Breast epithelium (tissue), 3 donors: ENCODE results near the gene PIGM.

Experiments
- POLR2A ChIP-seq: fragments of 450-650 bp; IDR thresholded peaks from one replicate; pipeline ENCODE4 v1.6.1; 2016; ENCODE audit warnings: antibody characterized with exemption, mild to moderate bottlenecking, moderate library complexity
- POLR2AphosphoS5 ChIP-seq, 3 donors: sonication (generic); formaldehyde crosslinking; IDR thresholded peaks; one replicate each; pipeline ENCODE4 v1.6.1; 2017; ENCODE audit warnings: antibody characterized with exemption in 3 of 3
- TF ChIP-seq, protein P1 (sequence below), 3 donors: fragments of 450-650 bp; IDR thresholded peaks; one replicate each; pipeline ENCODE4 v1.5.1; 2016 to 2017; ENCODE audit warnings: antibody characterized with exemption in 3 of 3, mild to moderate bottlenecking in 3 of 3, moderate library complexity in 3 of 3

DNA sequence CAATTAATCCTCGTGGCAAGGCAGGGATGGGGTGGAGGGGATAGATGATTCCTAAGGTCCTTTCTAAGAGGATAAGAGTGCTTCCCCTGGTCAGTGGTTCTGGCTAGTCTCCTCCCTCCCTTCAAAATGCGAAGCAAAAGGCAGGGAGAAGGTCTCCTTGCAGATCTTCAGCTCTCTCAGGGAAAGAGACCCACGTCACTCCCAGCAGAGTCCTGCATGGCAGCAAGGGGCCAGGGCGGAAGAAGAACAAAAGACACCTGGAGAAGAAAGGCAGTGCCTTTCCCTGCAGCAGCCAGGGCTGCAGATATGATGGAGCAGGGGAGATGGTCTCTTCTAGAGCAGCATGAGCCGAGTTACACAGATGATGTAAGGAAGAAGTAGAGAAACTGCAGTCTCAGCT, 48.1 kb downstream of the PIGM start:
- TF ChIP-seq, protein P1, sequence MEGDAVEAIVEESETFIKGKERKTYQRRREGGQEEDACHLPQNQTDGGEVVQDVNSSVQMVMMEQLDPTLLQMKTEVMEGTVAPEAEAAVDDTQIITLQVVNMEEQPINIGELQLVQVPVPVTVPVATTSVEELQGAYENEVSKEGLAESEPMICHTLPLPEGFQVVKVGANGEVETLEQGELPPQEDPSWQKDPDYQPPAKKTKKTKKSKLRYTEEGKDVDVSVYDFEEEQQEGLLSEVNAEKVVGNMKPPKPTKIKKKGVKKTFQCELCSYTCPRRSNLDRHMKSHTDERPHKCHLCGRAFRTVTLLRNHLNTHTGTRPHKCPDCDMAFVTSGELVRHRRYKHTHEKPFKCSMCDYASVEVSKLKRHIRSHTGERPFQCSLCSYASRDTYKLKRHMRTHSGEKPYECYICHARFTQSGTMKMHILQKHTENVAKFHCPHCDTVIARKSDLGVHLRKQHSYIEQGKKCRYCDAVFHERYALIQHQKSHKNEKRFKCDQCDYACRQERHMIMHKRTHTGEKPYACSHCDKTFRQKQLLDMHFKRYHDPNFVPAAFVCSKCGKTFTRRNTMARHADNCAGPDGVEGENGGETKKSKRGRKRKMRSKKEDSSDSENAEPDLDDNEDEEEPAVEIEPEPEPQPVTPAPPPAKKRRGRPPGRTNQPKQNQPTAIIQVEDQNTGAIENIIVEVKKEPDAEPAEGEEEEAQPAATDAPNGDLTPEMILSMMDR (IDR thresholded peaks at IDR 0.05), result no peak
- TF ChIP-seq POLR2A (no peak), POLR2AphosphoS5 (IDR thresholded peaks at IDR 0.05) (no peak)
